Upper lobe of right lung (tissue), 1 donor: ENCODE measurements around the gene SLC27A4. TPM values are rescaled to one million over a fixed set of nuclear protein-coding genes. Genes with fewer than 3 reads are reported as not detected.

Experiments
- ATAC-seq: fragments of 200-7000 bp; cut with Tn5 transposase; one replicate; pipeline ENCODE4 v1.9.1; 2020; ENCODE audit warnings: mild to moderate bottlenecking, moderate library complexity
- DNase-seq: peaks from one replicate; pipeline ENCODE4 v3.0.0-alpha.2; 2020
- H3K27ac ChIP-seq: fragments of 200-600 bp; one replicate; pipeline ENCODE4 v1.8.0; 2022
- H3K27me3 ChIP-seq: fragments of 200-600 bp; one replicate; pipeline ENCODE4 v1.8.0; 2022; ENCODE audit warnings: mild to moderate bottlenecking
- H3K36me3 ChIP-seq: fragments of 200-600 bp; one replicate; pipeline ENCODE4 v1.8.0; 2022
- H3K4me1 ChIP-seq: fragments of 200-600 bp; one replicate; pipeline ENCODE4 v1.8.0; 2022
- H3K4me3 ChIP-seq: fragments of 200-600 bp; one replicate; pipeline ENCODE4 v1.8.0; 2022; ENCODE audit warnings: mild to moderate bottlenecking
- H3K9me3 ChIP-seq: fragments of 200-600 bp; one replicate; pipeline ENCODE4 v1.8.0; 2022
- CTCF ChIP-seq: fragments of 200-600 bp; IDR thresholded peaks from one replicate; pipeline ENCODE4 v1.8.0; 2022; ENCODE audit warnings: antibody characterized with exemption
- intact Hi-C: fragments of 100-400 bp; cut with DNase I; formaldehyde crosslinking; loops from one replicate; pipeline ENCODE4 v1.11.0; 2022
- total RNA-seq: library from RNA; stranded (reverse); fragmentation: NEBNext Ultra II Directional; extraction: Animal tissue kit (Norgen Biotek cat#: 25700); gene quantifications from one replicate; pipeline ENCODE4 v1.2.1, GENCODE V29; 2021
- donor health status: DM: no; HTN: yes; CAD: no; lungs with severe emphysema.

SLC27A4 gene
- total RNA-seq, 1 donor from 2014 or later: 21.4 TPM

DNA sequence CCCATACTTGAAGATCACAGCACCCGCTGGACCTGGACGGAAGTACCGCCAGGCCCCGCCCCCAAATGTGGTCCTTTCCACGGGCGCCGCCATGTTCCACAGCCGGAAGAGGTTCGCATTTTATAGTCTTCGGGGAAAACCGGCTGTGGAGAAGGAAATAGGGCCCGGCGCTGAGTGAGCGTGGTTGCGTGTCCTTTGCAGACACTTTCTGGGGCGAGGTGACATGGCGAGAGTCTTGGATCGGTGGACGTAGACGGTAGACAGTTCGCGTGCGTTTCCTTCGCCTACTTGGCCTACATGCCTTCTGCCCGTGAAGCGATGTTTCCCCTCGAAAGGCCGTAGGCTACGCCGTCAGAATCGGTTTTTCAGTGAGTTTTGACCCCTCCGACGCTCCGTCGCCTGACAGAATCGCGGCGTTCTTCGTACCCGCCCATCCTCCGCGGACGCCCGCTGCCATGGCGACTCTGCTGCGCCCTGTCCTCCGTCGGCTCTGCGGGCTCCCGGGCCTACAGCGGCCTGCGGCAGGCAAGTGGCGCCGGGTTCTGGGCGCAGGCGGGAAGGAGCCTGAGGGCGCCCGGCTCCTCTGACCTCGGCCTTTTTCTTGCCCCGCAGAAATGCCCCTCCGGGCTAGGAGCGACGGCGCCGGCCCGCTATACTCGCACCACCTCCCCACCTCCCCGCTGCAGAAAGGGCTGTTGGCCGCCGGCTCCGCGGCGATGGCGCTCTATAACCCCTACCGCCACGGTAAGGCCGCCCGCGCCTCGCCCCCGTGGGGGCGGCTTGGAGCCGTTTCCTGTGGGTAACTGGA, 17.7 kb upstream of the SLC27A4 start, which contains the start of the genes COQ4 and TRUB2:
Gene COQ4, plus strand, starts transcription at position 436 of the 808 bp plus-strand sequence. Its CDS starts 20 bp downstream, at position 456.
Gene TRUB2, minus strand, starts transcription at position 44 of the 808 bp plus-strand sequence. Its CDS starts 39 bp downstream, at position 5.
- no peaks in the 10 kb centered on the region for H3K27me3 ChIP-seq
- peaks cover 21% of the 10 kb centered on the region for H3K36me3 ChIP-seq
- H3K4me3 ChIP-seq: peak within 1 kb of the TSS; percentile 73
- peaks cover 18% of the 10 kb centered on the region for H3K4me1 ChIP-seq
- H3K9me3 ChIP-seq: no peaks in the 10 kb centered on the region
- DNase-seq (peak; percentile 96), ATAC-seq (peak; percentile 98)
- intact Hi-C loops: no loop called here
- peak within 1 kb of the TSS; percentile 89 for H3K27ac ChIP-seq
- no peak for TF ChIP-seq CTCF

- Histone ChIP-seq H3K9me3 (no peaks in the 10 kb centered on the region), H3K36me3 (peaks cover 16% of the 10 kb centered on the region), H3K4me1 (peaks cover 18% of the 10 kb centered on the region), H3K4me3 (peak overlapping the region; percentile 73), H3K27ac (peak overlapping the region; percentile 89), H3K27me3 (no peaks in the 10 kb centered on the region)
- ATAC-seq (no peak), DNase-seq (no peak)
- TF ChIP-seq CTCF: no peak
- intact Hi-C loops: no loop called here
Observed at GRCh38 chr9:128323212-128323730, 17.1 kb upstream of the SLC27A4 start.

- H3K27ac ChIP-seq: no peak overlapping the region
- peak overlapping the region; percentile 73 for H3K4me3 ChIP-seq
- ATAC-seq (no peak), DNase-seq (no peak)
- intact Hi-C loops: no loop called here
- no peaks in the 10 kb centered on the region for H3K27me3 ChIP-seq
- peaks cover 18% of the 10 kb centered on the region for H3K4me1 ChIP-seq
- no peak for TF ChIP-seq CTCF
- H3K9me3 ChIP-seq: no peaks in the 10 kb centered on the region
- H3K36me3 ChIP-seq: peaks cover 21% of the 10 kb centered on the region
Observed at GRCh38 chr9:128323791-128324190, 16.5 kb upstream of the SLC27A4 start.

GRCh38 chr9:128324401-128324800, 15.9 kb upstream of the SLC27A4 start:
- peaks cover 21% of the 10 kb centered on the region for H3K36me3 ChIP-seq
- no peak overlapping the region for H3K4me3 ChIP-seq
- no peaks in the 10 kb centered on the region for H3K27me3 ChIP-seq
- intact Hi-C loops: no loop called here
- DNase-seq (no peak), ATAC-seq (no peak)
- TF ChIP-seq CTCF: no peak
- no peaks in the 10 kb centered on the region for H3K9me3 ChIP-seq
- peaks cover 18% of the 10 kb centered on the region for H3K4me1 ChIP-seq
- H3K27ac ChIP-seq: no peak overlapping the region

DNA sequence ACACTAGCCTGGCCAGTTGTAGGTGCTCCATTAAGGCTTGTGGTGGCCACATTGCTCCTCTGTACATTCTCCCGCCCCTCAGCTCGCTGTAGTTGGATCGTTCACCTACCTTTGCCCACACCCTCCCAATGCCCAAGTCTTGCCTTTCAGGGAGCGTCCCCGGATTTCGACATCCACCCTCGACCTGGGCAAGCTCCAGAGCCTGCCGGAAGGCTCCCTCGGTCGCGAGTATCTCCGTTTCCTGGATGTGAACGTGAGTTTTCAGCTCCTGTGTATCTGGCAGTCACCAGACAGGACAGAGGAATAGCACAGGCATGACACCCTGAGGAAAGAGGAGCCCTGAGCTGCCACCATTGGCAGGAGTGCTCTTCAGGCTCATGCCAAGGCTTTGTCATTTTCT, 14.7 kb upstream of the SLC27A4 start:
- H3K4me3 ChIP-seq: no peak overlapping the region
- no peaks in the 10 kb centered on the region for H3K27me3 ChIP-seq
- intact Hi-C loops: no loop called here
- H3K4me1 ChIP-seq: peaks cover 18% of the 10 kb centered on the region
- H3K36me3 ChIP-seq: peaks cover 13% of the 10 kb centered on the region
- no peak for ATAC-seq
- no peaks in the 10 kb centered on the region for H3K9me3 ChIP-seq
- no peak for TF ChIP-seq CTCF
- DNase-seq: no peak
- H3K27ac ChIP-seq: no peak overlapping the region
